Measurements from ENCODE around the gene TPCN1.

The TPCN1 gene

DNA sequence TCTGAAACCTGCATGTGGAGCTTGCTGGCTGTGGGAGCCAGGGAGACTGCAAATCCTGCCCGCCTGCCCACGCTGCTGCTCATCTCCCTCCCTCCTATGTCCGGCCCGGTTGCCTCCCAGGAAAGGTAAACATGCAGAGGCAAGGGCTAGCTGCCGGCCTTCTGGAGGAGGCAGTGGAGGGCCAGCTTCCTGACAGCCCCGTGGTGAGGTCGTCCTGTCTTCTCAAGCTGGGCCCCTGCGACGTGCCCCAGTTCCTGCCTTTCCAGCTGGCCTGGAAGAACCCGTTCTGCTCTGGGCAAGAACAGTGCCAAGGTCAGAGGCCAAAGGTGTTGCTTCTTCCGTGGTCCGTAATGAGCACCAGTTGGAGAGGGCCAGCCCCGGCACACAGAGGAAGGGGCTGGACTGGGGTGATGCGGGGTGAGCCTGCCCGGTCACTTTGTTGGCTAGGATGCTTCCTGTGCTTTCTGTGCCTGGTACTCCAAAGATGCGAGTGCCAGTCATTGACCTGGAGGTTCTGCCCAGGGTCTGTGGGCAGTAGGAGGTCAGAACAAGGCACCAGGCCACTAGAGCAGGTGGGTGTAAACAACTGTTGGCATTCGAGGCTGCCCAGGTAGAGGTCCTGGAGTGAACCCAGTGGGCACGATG is 25.3 kb downstream of the TPCN1 start:
- no peak overlapping the region for H3K4me3 ChIP-seq (ENCODE audit: low read depth, low read length)
- no peak for DNase-seq (ENCODE audit: low read depth)

DNA sequence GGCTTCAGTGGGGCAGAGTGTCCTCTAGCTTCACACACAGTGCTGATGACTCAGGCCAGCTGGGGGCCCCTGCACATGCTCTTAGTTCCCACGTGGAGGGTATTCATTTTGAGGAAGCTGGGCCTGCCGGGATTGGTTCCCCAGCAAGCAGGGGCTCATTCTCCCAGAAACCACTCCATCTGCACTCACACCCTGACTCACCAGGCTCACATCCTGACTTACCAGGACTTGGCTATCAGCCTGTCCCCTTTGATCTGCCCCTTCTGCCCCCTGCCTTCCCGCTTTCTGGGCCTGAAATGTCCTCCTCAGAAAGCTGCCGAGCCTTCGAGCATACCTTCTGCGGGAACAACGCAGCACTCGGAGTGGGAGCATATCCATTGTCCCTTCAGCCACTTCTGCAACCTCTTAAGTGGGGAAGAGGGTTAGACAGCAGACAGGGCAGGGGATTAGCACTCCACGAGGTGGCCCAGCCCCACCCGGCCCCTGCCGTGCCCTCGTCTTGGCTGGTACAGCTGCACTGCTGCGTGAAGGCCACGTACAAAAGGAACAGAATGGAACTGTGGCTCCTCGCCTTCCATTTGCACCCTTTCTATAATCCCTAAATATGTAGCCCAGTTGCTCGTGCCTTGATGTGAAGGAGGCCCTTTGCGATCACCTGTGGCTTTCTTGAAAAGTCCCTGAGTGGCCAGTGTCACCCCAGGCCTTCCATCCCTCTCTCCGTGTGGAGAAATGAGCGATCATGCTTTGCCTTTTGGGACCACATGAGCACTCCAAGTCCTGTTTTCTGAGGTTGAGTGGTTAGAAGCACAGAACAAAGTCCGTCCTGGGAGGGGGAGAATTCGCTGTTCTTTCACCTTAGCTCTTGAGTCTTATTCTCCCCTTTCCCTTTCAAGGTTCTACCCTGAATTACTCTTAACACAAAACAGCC is 26.1 kb downstream of the TPCN1 start:
- no peak overlapping the region for H3K4me3 ChIP-seq (ENCODE audit: low read depth, low read length)
- TF ChIP-seq, protein P1, sequence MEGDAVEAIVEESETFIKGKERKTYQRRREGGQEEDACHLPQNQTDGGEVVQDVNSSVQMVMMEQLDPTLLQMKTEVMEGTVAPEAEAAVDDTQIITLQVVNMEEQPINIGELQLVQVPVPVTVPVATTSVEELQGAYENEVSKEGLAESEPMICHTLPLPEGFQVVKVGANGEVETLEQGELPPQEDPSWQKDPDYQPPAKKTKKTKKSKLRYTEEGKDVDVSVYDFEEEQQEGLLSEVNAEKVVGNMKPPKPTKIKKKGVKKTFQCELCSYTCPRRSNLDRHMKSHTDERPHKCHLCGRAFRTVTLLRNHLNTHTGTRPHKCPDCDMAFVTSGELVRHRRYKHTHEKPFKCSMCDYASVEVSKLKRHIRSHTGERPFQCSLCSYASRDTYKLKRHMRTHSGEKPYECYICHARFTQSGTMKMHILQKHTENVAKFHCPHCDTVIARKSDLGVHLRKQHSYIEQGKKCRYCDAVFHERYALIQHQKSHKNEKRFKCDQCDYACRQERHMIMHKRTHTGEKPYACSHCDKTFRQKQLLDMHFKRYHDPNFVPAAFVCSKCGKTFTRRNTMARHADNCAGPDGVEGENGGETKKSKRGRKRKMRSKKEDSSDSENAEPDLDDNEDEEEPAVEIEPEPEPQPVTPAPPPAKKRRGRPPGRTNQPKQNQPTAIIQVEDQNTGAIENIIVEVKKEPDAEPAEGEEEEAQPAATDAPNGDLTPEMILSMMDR (IDR thresholded peaks at IDR 0.05; ENCODE audit: low read depth, low read length, missing control alignments) = no peak
- DNase-seq (ENCODE audit: low read depth) = no peak

More for the DNA sequence above, 25.3 kb downstream of the TPCN1 start:
- TF ChIP-seq, protein P1 (IDR thresholded peaks at IDR 0.05; ENCODE audit: low read depth, low read length, missing control alignments) = no peak

DNA sequence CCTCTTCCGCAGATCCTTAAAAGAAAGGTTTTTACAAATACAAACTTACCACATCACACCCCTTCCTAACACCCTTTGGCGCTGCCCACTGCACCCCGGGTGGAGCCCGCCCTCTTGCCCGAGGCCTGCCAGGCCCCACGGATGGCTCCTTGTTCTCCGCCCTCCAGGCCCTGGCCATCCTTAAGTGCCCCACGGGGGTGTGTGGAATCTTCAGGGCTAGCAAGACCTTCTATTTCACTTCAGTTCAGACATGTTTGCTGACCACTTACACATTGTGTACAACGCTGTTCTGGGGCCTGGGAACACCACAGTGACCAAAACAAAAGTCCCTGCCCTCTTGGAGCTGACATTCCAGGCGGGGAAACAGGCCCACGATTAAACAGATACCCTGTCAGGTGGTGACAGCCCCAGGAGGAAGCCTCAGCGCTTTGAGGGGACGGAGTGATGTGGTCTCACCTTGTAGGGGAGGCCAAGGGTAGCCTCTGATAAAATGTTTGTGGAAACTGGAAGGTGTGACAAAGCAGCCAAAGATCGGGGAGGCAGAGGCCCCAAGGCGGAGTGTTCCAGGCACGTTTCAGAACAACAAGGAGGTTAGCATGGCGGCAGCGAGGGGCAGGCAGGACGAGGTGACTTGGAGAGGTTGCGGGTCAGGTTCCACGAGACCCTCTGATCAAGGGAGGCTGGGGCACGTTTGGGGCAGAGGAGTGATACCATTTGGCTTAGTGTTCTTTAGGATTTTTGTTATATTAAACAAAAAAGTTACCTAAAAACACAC is 27.0 kb downstream of the TPCN1 start:
- DNase-seq (ENCODE audit: low read depth) = no peak
- H3K4me3 ChIP-seq (ENCODE audit: low read depth, low read length) = no peak overlapping the region
- TF ChIP-seq, protein P1 (IDR thresholded peaks at IDR 0.05; ENCODE audit: low read depth, low read length, missing control alignments) = no peak

DNA sequence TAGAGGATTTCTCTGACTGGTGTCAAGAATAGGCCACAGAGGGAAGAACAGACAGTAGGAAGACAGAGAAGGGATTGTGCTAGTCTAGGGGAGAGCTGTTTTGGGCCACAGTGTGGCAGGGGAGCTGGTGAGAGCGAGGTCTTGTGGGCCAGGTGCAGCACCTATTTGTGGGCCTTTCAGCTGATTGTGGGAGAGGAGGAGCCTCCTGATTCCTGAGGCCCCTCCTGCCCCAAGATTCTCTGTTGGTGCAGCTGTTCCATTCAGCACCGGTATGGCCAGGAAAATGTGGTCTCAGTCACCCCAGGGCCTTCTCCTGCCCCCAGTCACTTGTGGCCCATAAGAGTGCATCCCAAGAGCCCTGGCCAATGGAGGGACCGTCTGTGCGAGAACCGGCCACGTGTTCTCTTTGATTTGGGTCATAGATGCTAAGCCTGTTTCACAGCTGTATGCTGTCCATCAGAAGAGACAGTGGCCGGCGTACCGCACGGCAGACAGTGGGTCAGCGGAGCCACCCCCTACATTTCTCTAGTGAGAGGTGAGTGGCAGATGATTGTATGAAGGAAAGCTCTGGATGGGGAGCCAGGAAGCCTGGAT is 27.7 kb downstream of the TPCN1 start:
- TF ChIP-seq, protein P1 (IDR thresholded peaks at IDR 0.05; ENCODE audit: low read depth, low read length, missing control alignments) = no peak
- DNase-seq (ENCODE audit: low read depth) = no peak

DNA sequence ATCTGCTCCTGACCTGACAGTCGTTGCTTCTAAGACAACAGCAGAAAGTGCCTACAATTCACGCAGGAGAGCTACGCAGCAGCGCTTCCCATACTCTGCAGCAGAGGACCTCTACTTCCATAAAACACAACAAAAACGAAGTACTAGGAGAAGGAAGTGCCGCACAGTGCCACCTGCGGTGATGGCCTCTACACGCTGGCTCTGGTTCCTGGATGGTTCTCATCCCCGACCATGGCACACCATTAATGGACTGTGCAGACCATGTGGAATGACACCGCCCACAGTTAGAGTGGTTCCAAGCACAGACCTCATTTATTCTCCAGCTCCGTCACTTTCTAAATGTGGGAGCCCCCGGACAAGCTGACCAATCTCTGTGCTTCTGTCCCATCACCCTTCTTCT is 28.3 kb downstream of the TPCN1 start:
- no peak for DNase-seq (ENCODE audit: low read depth)
- no peak overlapping the region for H3K4me3 ChIP-seq (ENCODE audit: low read depth, low read length)
- TF ChIP-seq, protein P1 (IDR thresholded peaks at IDR 0.05; ENCODE audit: low read depth, low read length, missing control alignments) = no peak

More for the DNA sequence above, 27.7 kb downstream of the TPCN1 start:
- no peak overlapping the region for H3K4me3 ChIP-seq (ENCODE audit: low read depth, low read length)

DNA sequence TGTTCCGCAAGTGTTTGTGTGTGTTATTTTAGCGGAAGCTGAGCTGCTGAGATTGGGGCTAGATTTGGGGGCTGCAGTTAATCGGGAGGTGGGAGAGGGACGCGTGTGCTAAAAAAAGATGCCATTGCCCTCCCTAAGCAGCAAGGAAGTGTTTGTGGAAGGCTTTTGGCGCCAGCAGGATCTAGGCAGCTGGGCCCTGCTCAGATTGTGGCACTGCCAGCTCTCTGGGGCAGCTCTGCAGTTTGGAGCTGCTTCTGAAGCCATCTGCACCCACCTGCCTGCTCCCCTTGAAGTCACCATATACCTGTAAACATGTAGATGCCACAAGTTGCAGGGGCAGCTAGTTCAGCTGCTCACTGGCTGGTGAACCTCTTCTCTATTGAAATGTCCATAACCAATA is 28.8 kb downstream of the TPCN1 start:
- TF ChIP-seq, protein P1 (IDR thresholded peaks at IDR 0.05; ENCODE audit: low read depth, low read length, missing control alignments) = no peak
- DNase-seq (ENCODE audit: low read depth) = no peak
- no peak overlapping the region for H3K4me3 ChIP-seq (ENCODE audit: low read depth, low read length)

All from GM12864 (cell line).